ENCODE measurements around the gene POLR2L.

The POLR2L gene

GRCh38 chr11:826836-827145 is 15.5 kb downstream of the POLR2L start:
- no peak for DNase-seq (ENCODE audit: low read depth in 3 of 3)

GRCh38 chr11:826227-826621 is 16.1 kb downstream of the POLR2L start:
- no peak for DNase-seq (ENCODE audit: low read depth in 3 of 3)

- DNase-seq (ENCODE audit: low read depth in 3 of 3) = no peak
These were observed 16.7 kb downstream of the POLR2L start for GRCh38 chr11:825366-826226.

GRCh38 chr11:824942-825341 is 17.4 kb downstream of the POLR2L start:
- DNase-seq (ENCODE audit: low read depth in 3 of 3) = no peak

DNA sequence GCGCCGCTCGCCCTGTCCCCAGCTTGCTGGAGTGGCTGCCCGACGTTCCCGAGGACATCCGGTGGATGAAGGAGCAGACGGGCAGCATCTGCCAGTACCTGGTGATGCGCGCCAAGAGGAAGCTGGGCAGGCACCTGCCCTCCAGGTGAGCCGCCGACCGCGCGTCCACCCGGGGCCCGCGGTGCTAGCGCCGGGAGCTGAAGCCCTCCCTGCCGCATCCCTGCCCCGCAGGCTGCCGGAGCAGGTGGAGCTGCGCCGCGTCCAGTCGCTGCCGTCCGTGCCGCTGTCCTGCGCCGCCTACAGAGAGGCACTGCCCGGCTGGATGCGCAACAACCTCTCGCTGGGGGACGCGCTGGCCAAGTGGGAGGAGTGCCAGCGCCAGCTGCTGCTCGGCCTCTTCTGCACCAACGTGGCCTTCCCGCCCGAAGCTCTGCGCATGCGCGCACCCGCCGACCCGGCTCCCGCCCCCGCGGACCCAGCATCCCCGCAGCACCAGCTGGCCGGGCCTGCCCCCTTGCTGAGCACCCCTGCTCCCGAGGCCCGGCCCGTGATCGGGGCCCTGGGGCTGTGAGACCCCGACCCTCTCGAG is 17.9 kb downstream of the POLR2L start:
- no peak for DNase-seq (ENCODE audit: low read depth in 3 of 3)

DNA sequence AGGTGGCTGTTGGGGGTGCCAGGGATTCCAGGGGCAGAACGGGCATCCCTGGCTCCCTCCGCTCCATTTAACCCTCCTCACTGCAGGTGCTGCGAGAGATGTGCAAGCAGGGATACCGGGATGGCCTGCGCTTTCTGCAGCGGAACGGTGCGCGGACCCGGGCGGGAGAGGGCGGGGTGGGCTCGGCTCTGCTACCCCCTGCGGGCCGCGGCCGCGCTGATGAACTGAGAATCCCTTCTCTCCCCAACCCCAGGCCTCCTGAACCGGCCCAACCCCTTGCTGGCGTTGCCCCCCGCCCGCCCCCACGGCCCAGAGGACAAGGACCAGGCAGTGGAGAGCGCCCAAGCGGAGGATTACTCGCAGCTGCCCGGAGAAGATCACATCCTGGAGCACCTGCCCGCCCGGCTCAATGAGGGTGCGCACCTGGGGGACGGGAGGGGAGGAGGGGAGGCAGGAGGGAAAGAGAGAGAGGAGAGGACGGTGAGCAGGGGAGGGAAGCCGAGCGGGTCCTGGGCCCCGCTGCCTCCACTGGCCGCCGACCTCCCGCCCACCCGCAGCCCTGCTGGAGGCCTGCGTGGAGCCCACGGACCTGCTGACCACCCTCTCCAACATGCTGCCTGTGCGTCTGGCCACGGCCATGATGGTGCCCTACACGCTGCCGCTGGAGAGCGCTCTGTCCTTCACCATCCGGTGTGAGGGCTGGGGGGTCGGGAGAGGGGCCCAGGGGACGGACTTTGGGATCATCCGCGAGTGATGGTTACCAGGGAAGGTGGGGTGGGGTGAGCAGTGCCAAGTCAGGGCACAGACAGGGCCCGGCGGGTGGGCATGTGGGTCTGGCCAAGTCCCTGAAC is 18.7 kb downstream of the POLR2L start:
- no peak for DNase-seq (ENCODE audit: low read depth in 3 of 3)

DNA sequence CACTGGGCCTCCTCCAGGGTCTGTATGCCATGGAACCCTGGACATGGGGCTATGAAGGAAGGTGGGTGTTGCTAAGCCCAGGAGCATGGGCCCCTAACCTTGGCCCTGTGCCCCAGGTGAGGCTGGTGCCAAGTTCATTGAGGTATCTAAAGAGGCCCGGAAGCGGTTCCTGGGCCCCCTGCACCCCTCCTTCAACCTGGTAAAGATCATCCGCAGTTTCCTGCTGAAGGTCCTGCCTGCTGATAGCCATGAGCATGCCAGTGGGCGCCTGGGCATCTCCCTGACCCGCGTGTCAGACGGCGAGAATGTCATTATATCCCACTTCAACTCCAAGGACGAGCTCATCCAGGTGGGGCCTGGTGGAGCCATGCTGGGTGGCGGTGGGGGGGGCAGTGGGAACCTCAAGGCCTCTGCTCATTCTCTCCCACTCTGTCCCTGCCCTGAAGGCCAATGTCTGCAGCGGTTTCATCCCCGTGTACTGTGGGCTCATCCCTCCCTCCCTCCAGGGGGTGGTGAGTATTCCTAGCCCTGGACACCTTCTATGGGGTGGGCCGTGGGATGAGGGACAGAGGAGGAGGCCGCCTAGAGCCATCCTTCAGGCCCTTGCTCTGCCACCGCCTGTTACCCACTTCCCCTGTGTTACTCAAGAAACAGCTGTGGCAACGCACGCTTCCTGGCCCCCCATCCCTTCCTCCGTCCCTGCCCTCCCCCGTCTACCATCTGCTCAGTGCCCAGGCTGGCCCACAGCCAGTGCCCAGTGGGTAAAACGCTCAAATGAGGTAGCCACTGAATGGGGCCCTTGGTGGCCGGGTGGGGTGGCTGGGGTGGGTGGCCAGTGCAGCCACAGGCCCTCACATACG is 20.6 kb downstream of the POLR2L start:
- no peak for DNase-seq (ENCODE audit: low read depth in 3 of 3)

GRCh38 chr11:820655-821511 is 21.4 kb downstream of the POLR2L start:
- no peak for DNase-seq (ENCODE audit: low read depth in 3 of 3)

GRCh38 chr11:819943-820649 is 22.2 kb downstream of the POLR2L start:
- peak; percentile 76 to 95 (median 88) for DNase-seq (ENCODE audit: low read depth in 3 of 3)

DNA sequence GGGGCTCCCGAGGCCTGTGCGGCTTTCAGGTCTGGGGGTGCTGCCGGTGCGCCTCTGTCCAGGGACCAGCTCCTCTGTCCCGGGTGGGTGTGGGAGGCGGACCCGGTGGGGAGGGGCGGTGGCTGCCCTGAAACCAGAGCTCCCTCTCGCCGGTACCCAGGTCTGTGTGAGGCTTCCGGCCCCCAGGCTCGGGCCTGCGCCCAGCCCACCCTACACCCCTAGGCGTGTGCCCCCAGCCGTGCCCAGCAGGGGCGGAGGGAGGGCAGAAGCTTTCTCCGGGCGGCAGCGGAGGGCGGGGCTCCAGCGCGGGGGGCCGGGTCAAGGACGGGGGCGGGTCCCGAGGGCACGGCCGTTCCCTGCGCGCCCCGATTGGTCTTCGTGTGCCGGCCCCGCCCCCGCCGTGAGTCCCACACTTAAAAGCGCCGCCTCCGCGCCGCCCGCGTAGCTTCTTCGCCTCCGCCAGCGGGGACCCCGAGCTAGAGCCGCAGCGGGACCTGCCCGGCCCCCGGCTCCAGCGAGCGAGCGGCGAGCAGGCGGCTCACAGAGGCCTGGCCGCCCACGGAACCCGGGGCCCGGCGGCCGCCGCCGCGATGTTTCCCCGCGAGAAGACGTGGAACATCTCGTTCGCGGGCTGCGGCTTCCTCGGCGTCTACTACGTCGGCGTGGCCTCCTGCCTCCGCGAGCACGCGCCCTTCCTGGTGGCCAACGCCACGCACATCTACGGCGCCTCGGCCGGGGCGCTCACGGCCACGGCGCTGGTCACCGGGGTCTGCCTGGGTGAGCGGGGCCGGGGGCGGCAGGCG is 23.0 kb downstream of the POLR2L start:
- DNase-seq (ENCODE audit: low read depth in 3 of 3) = peak; percentile 81 to 93 (median 81)

DNA sequence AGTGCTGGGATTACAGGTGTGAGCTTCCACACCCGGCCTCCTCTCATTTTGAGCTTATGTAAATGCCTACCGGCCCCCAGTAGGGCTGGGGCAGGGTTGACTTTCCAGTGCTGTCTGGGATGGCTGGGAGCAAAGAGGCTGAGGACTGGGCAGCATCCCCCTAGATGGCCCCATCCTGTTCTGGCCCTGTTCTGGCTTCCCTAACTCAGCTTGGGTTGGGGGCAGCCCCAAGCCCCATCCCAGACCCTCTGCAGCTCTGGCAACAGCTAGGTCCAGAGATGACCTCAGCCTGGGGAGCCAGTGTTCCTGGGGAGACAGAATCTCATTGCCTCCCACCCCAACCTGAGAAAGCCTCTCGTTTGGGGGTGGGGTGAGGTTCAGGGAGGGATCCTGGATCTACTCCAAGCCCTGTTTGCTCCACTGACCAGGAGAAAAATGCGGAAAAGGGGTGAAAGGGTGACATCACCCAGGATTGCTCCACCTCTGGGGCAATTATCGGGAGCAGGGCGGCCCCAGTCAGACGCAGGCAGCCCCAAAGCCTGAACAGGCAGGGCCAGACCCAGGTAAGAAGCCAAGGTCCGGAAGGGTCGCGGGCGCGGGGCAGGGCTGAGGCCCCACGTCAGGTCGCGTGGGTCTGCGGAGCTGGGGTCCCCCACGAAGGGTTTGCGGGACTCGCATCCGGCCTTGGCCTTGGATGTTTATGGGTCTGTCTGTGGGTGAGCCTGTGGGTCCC is 23.8 kb downstream of the POLR2L start, which contains the start of gene PNPLA2:
Gene PNPLA2, plus strand, starts transcription at position 519 of the 733 bp plus-strand sequence. CDS start 805 bp downstream, outside the sequence.
- no peak for DNase-seq (ENCODE audit: low read depth in 3 of 3)

GRCh38 chr11:816433-816779 is 25.9 kb downstream of the POLR2L start:
- no peak for DNase-seq (ENCODE audit: low read depth in 3 of 3)

DNA sequence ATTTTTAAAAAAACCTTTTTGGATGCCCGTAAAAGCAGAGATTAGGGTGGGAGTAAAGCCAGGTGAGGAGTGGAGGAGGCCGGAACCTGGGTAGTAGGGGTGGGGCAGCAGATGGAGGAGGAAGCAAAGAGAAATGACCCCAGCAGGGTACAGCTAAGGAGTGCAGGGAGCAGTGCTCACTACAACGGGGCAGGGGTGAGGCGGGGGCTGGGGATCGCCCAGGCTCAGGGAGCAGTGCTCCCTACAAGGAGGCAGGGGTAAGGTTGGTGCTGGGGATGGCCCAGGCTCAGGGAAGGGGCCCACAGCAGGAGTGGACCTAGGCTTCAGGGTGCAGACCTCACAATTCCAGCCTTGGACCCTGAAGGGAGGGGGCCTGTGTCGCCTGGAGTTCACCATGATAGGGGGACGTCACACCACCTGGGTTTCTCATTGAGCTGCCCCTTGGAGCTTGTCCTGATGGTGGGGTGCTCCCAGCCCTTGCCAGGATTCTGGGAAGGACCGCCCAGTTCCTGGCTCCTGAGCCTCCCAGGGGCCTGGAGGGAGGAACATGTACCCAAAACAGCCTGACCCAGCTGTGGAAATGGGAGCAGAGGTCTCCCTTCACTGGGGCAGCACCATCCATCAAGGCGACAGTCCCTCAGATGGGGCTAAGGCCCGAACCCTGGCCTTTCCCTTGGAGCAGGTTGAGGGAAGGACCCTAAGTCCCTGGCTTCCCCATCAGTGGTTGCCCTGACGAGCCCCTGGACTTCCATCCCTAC is 26.5 kb downstream of the POLR2L start:
- DNase-seq (ENCODE audit: low read depth in 3 of 3) = no peak

DNA sequence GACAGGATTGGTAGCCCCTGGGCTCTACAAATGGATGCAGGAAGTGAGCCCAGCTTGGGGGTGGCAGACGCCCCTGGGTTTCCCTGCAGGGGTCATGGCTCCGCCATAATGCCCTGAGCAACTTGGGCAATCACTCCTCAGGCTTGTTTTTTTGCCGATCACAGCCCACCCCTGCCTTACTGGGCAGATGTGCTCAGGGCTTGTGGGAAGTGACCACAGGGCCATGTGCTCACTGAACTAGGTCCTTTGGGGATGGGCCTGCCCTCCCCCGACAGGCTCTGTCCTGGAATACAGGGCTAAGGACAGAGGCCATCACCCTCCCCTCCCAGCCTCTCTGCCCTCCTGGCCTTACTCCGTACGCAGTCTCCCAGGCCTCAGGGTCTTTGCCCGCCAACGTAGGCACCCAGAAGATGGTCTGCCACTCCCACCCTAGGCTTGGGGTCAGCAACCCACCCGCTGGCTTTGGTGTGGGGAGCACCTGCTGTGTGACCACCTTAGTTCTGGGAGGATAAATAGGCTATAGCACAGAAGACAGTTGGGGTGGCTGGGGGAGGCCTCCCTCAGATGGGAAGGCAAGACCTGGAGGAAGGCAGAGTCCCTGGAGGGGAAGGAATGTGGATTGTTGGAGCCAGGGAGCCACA is 28.8 kb downstream of the POLR2L start:
- no peak for DNase-seq (ENCODE audit: low read depth in 3 of 3)

GRCh38 chr11:813072-813455 is 29.3 kb downstream of the POLR2L start:
- DNase-seq (ENCODE audit: low read depth in 3 of 3) = no peak

DNA sequence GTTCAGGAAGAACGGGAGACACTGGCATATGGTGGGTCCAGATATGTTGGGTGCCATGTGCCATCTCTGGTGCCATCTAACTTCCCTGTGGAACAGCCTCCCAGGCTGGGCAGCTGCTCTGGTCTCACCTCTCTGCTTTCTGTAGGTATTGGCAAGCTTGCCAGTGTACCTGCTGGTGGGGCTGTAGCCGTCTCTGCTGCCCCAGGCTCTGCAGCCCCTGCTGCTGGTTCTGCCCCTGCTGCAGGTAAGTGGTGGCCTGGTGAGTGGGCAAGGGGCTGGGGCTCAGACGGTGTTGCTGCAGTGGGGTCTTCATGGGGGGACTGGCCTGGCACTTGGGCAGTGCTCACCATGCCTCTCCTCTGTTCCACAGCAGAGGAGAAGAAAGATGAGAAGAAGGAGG is 29.9 kb downstream of the POLR2L start:
- no peak for DNase-seq (ENCODE audit: low read depth in 3 of 3)
